Activated naive CD4-positive, alpha-beta T cell (primary cell): ENCODE results near the gene SCRN1.

Source experiments
- DNase-seq, 4 experiments: peaks; one replicate each; lab custom pipeline; 2025; lab: John Stamatoyannopoulos, UW

Gene SCRN1

GRCh38 chr7:30005464-30005863, 15.9 kb upstream of the SCRN1 start:
- no peak for DNase-seq

- DNase-seq: no peak
Measured at GRCh38 chr7:30003098-30003497, 13.5 kb upstream of the SCRN1 start.

GRCh38 chr7:30001998-30002397, 12.4 kb upstream of the SCRN1 start:
- DNase-seq: no peak

- DNase-seq: no peak
Measured at GRCh38 chr7:29998489-29998888, 8.9 kb upstream of the SCRN1 start.

- DNase-seq: no peak
Measured at GRCh38 chr7:29996321-29996720, 6.7 kb upstream of the SCRN1 start.

GRCh38 chr7:29995652-29996051, 6.1 kb upstream of the SCRN1 start:
- no peak for DNase-seq

GRCh38 chr7:29993140-29993539, 3.5 kb upstream of the SCRN1 start:
- no peak for DNase-seq

GRCh38 chr7:29991937-29992336, 2.3 kb upstream of the SCRN1 start:
- no peak for DNase-seq

GRCh38 chr7:29990931-29991330, 1.3 kb upstream of the SCRN1 start:
- DNase-seq: no peak

GRCh38 chr7:29988424-29989256, 961 bp downstream of the SCRN1 start:
- DNase-seq: peak in 1 of 4 experiments; percentile 6

GRCh38 chr7:29987811-29988317, 1.7 kb downstream of the SCRN1 start:
- DNase-seq: no peak

- DNase-seq: no peak
Measured at GRCh38 chr7:29987083-29987482, 2.5 kb downstream of the SCRN1 start.

- DNase-seq: no peak
Measured at GRCh38 chr7:29980151-29980550, 9.4 kb downstream of the SCRN1 start.

- no peak for DNase-seq
Measured at GRCh38 chr7:29977886-29978651, 11.5 kb downstream of the SCRN1 start.

GRCh38 chr7:29976673-29977415, 12.8 kb downstream of the SCRN1 start:
- no peak for DNase-seq

- DNase-seq: no peak
Measured at GRCh38 chr7:29976266-29976665, 13.3 kb downstream of the SCRN1 start.

GRCh38 chr7:29975561-29975960, 14.0 kb downstream of the SCRN1 start:
- DNase-seq: no peak

GRCh38 chr7:29974286-29974685, 15.3 kb downstream of the SCRN1 start:
- no peak for DNase-seq

- no peak for DNase-seq
Measured at GRCh38 chr7:29972315-29972669, 17.3 kb downstream of the SCRN1 start.

GRCh38 chr7:29971566-29972314, 17.9 kb downstream of the SCRN1 start:
- DNase-seq: no peak

GRCh38 chr7:29970158-29970557, 19.4 kb downstream of the SCRN1 start:
- no peak for DNase-seq

GRCh38 chr7:29969738-29970137, 19.9 kb downstream of the SCRN1 start:
- no peak for DNase-seq
